Measurements from ENCODE around the gene GDPD5. TPM values are rescaled to one million over a fixed set of nuclear protein-coding genes. Genes with fewer than 3 reads are reported as not detected.

GDPD5 gene
- total RNA-seq, 3 donors from 2014 or later, result 3.0 to 7.7 (median 4.6) TPM

DNA sequence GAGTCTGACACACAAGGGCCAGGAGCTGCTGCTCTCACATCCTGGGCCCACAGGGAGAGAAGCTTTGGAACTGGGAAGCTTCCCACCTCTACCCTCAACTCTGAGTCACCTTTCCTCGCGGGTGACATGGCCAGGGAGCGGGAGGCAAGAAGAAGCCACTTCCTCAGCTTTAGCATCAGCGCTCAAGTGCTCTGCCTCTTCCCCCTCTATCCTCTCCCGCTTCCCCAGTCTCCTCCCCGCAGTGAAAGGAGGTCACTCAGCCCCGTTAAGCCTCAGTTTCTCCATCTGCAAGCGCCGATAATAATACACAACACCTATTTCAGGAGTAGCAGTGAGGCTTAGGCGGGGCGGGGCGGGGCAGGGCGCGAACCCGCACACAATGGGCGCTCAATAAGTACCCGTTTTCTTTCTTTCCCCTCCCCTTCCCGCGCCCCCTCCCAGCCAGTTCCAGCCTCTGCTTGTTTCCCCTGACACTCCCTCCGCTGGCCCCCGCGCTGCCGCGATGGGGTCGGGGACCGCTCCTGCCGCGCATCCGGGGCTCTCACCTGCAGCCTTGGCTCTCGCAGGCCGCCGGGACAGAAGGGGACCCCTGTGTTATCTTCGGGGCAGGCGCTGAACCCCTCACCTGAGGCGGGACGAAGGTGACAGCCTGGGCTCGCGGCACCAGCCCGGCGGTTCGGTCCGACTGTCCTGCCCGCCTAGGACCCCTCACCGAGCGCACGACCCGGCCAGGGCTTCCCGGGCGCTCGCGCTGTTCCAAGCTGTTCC, 892 bp downstream of the GDPD5 start:
- Histone ChIP-seq H3K36me3 (ENCODE audit: low read depth) (no peaks in the 10 kb centered on the region), H3K4me1 (ENCODE audit: low read depth) (peaks cover 8% of the 10 kb centered on the region), H3K9me3 (no peaks in the 10 kb centered on the region), H3K4me3 (peak overlapping the region; percentile 19)
- peak; percentile 39 to 66 (median 58) for DNase-seq
- TF ChIP-seq, protein P1, sequence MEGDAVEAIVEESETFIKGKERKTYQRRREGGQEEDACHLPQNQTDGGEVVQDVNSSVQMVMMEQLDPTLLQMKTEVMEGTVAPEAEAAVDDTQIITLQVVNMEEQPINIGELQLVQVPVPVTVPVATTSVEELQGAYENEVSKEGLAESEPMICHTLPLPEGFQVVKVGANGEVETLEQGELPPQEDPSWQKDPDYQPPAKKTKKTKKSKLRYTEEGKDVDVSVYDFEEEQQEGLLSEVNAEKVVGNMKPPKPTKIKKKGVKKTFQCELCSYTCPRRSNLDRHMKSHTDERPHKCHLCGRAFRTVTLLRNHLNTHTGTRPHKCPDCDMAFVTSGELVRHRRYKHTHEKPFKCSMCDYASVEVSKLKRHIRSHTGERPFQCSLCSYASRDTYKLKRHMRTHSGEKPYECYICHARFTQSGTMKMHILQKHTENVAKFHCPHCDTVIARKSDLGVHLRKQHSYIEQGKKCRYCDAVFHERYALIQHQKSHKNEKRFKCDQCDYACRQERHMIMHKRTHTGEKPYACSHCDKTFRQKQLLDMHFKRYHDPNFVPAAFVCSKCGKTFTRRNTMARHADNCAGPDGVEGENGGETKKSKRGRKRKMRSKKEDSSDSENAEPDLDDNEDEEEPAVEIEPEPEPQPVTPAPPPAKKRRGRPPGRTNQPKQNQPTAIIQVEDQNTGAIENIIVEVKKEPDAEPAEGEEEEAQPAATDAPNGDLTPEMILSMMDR (IDR thresholded peaks at IDR 0.05), result no peak
- intact Hi-C loops (cut with DNase I, micrococcal nuclease), result no loop called here
- no peak for ATAC-seq

- ATAC-seq, result no peak
- Histone ChIP-seq H3K36me3 (ENCODE audit: low read depth) (no peaks in the 10 kb centered on the region), H3K9me3 (no peaks in the 10 kb centered on the region), H3K4me3 (no peak overlapping the region), H3K4me1 (ENCODE audit: low read depth) (peaks cover 8% of the 10 kb centered on the region)
- TF ChIP-seq, protein P1 (IDR thresholded peaks at IDR 0.05), result no peak
- intact Hi-C loops (cut with DNase I, micrococcal nuclease), result no loop called here
- DNase-seq, result no peak
Observed at GRCh38 chr11:75523811-75524664, 1.7 kb downstream of the GDPD5 start.

- Histone ChIP-seq H3K36me3 (ENCODE audit: low read depth) (no peaks in the 10 kb centered on the region), H3K9me3 (no peaks in the 10 kb centered on the region), H3K4me1 (ENCODE audit: low read depth) (peaks cover 8% of the 10 kb centered on the region), H3K4me3 (no peak overlapping the region)
- no peak for DNase-seq
- intact Hi-C loops (cut with DNase I, micrococcal nuclease), result no loop called here
- TF ChIP-seq, protein P1 (IDR thresholded peaks at IDR 0.05), result no peak
- no peak for ATAC-seq
Observed at GRCh38 chr11:75523189-75523588, 2.6 kb downstream of the GDPD5 start.

DNA sequence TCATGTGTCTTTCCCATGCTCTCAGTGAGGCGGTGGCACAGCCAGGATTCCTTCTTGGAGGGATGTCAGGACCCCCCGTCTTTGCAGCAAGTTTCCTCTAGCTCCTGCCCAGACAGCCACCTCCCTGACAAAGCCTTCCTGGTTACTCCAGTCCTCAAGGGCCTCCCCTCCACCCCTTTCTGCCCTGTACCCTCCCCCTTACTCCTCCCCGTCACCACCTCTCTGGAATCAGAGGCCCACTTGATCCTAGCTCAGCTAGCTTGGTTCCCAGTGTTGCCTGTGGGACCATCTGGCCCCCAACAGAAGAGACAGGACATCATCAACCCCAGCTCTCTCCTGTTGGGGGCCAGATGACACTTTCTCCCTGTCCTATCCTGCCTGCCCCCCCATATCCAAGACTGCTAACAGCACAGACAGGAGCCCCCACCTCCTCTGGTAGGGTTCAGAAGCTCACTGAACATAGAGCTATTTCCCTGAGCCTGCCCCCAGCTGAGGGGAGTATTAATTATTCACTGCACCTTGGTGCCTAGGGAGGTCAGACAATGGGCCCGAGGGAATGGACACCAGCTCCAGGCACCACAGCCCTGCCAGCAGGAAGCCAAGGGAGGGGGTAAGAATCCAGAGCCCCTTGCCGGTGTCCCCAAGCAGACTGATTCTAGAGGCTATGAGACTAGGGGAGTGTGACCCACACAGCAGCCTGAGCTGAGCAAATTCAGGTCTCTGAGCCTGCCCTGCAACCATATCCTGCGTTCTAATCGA, 3.3 kb downstream of the GDPD5 start:
- intact Hi-C loops (cut with DNase I, micrococcal nuclease), result no loop called here
- H3K36me3 ChIP-seq (ENCODE audit: low read depth), result no peaks in the 10 kb centered on the region
- TF ChIP-seq, protein P1 (IDR thresholded peaks at IDR 0.05), result no peak
- ATAC-seq (no peak), DNase-seq (no peak)
- no peak overlapping the region for H3K4me3 ChIP-seq
- H3K4me1 ChIP-seq (ENCODE audit: low read depth), result peaks cover 8% of the 10 kb centered on the region
- no peaks in the 10 kb centered on the region for H3K9me3 ChIP-seq

GRCh38 chr11:75520688-75521087, 5.1 kb downstream of the GDPD5 start:
- intact Hi-C loops (cut with DNase I, micrococcal nuclease), result no loop called here
- TF ChIP-seq, protein P1 (IDR thresholded peaks at IDR 0.05), result no peak
- Histone ChIP-seq H3K4me1 (ENCODE audit: low read depth) (peaks cover 4% of the 10 kb centered on the region), H3K9me3 (no peaks in the 10 kb centered on the region), H3K4me3 (no peak overlapping the region), H3K36me3 (ENCODE audit: low read depth) (no peaks in the 10 kb centered on the region)
- DNase-seq (no peak), ATAC-seq (no peak)
